HCT116 (cell line): ENCODE data around the gene SERINC5. TPM values are rescaled to one million over a fixed set of nuclear protein-coding genes. Genes with fewer than 3 reads are reported as not detected.

ENCODE experiments used
- ATAC-seq: fragments of 200-7000 bp; cut with Tn5 transposase; 2 replicates; pipeline ENCODE4 v1.9.1; 2020; ENCODE audit warnings: mild to moderate bottlenecking, moderate library complexity
- BruUV-seq: library from RNA; stranded (reverse); fragments of 400-500 nt; replicated peaks from 2 replicates; lab custom pipeline; 2021; lab: Mats Ljungman, UMichigan
- CTCF ChIA-PET: fragments of 300-600 bp; sonication (Branson Sonifier 250); formaldehyde crosslinking; loops from one replicate; lab custom pipeline; 2021; ENCODE audit warnings: antibody characterized with exemption; lab: Charles Lee
- POLR2A ChIA-PET: fragments of 300-600, 350-600 bp; sonication (Branson Sonifier 250); formaldehyde crosslinking; loops from one replicate; lab custom pipeline; 2021; ENCODE audit warnings: antibody characterized with exemption; lab: Charles Lee
- RAD21 ChIA-PET, 2 experiments: fragments of 300-600 bp; sonication (Branson Sonifier 250); formaldehyde crosslinking; loops; one replicate each; lab custom pipeline; 2023; ENCODE audit warnings: low total read pairs in 2 of 2; ENCODE audit not compliant: uncharacterized antibody in 2 of 2, unreplicated experiment in 2 of 2, low non-redundant PET in 1 of 2; lab: Charles Lee
- DNase-seq: peaks from one replicate; pipeline ENCODE4 v3.0.0-alpha.2; 2010; ENCODE audit warnings: low read depth, low spot score
- H2AFZ ChIP-seq: fragments of 200-600 bp; shearing (Covaris generic), sonication (generic); 2 replicates; pipeline ENCODE4 v1.6.1; 2017; ENCODE audit warnings: low read depth, mixed run types, mixed read lengths, antibody characterized with exemption, low read length; ENCODE audit not compliant: poor library complexity, severe bottlenecking
- H3K27ac ChIP-seq: 2 replicates; pipeline ENCODE4 v1.5.1; 2012; ENCODE audit warnings: low read depth, low read length
- H3K27me3 ChIP-seq: fragments of 200-600 bp; sonication (generic); 2 replicates; pipeline ENCODE4 v1.6.1; 2016; ENCODE audit warnings: mixed run types, low read length, mixed read lengths; ENCODE audit not compliant: insufficient read depth
- H3K36me3 ChIP-seq, 2 experiments: fragments of 200-500 bp in 1 of 2; fragments of 200-600 bp in 1 of 2; sonication (Bioruptor generic) in 1 of 2; sonication (generic) in 1 of 2; 2 replicates each; pipeline versions ENCODE4 v1.5.1 to v1.6.1; 2014 to 2016; ENCODE audit warnings: low read length in 2 of 2, inconsistent platforms in 1 of 2, mixed read lengths in 1 of 2, mixed run types in 1 of 2; ENCODE audit not compliant: insufficient read depth in 2 of 2, control insufficient read depth in 1 of 2
- H3K4me1 ChIP-seq, 2 experiments: fragments of 200-600 bp in 1 of 2; sonication (generic) in 1 of 2; 2 replicates each; pipeline versions ENCODE4 v1.5.1 to v1.6.1; 2012 to 2017; ENCODE audit warnings: low read length in 2 of 2, inconsistent platforms in 1 of 2, mild to moderate bottlenecking in 1 of 2, mixed read lengths in 1 of 2, mixed run types in 1 of 2, moderate library complexity in 1 of 2; ENCODE audit not compliant: insufficient read depth in 2 of 2, control insufficient read depth in 1 of 2
- H3K4me2 ChIP-seq: fragments of 200-600 bp; sonication (generic); 2 replicates; pipeline ENCODE4 v1.6.1; 2017; ENCODE audit warnings: mixed run types, low read length, mixed read lengths
- H3K4me3 ChIP-seq, 2 experiments: fragments of 200-600 bp in 1 of 2; sonication (generic) in 1 of 2; replicated peaks in 1 of 2; 2 replicates each; pipeline ENCODE4 v1.5.1; 2011 to 2016; ENCODE audit warnings: low read length in 2 of 2, control low read depth in 1 of 2, low read depth in 1 of 2, mild to moderate bottlenecking in 1 of 2, mixed read lengths in 1 of 2, mixed run types in 1 of 2
- H3K79me2 ChIP-seq: fragments of 200-600 bp; sonication (generic); 2 replicates; pipeline ENCODE4 v1.6.1; 2017; ENCODE audit warnings: mild to moderate bottlenecking, mixed run types, low read length, moderate library complexity, mixed read lengths; ENCODE audit not compliant: insufficient read depth
- H3K9ac ChIP-seq: fragments of 200-600 bp; sonication (generic); 2 replicates; pipeline ENCODE4 v1.6.1; 2016; ENCODE audit warnings: low read length, mixed read lengths
- H3K9me2 ChIP-seq: fragments of 200-600 bp; sonication (generic), shearing (Covaris generic); 2 replicates; pipeline ENCODE4 v1.6.1; 2017; ENCODE audit warnings: mixed run types, mild to moderate bottlenecking, moderate library complexity; ENCODE audit not compliant: insufficient read depth
- H3K9me3 ChIP-seq, 2 experiments: fragments of 200-500 bp in 1 of 2; fragments of 200-600 bp in 1 of 2; sonication (Bioruptor generic) in 1 of 2; sonication (generic) in 1 of 2; 2 replicates each; pipeline ENCODE4 v1.6.1; 2014 to 2017; ENCODE audit warnings: low read length in 2 of 2, mixed read lengths in 2 of 2, inconsistent platforms in 1 of 2, low read depth in 1 of 2, mild to moderate bottlenecking in 1 of 2, mixed run types in 1 of 2, moderate library complexity in 1 of 2; ENCODE audit not compliant: control insufficient read depth in 1 of 2, insufficient read depth in 1 of 2
- H4K20me1 ChIP-seq: fragments of 200-600 bp; sonication (generic), shearing (Covaris generic); 2 replicates; pipeline ENCODE4 v1.6.1; 2017; ENCODE audit warnings: mixed run types, mild to moderate bottlenecking, moderate library complexity; ENCODE audit not compliant: insufficient read depth
- ATF3 ChIP-seq: IDR thresholded peaks from 2 replicates; pipeline ENCODE4 v1.6.1; 2012
- CTCF ChIP-seq, 3 experiments: fragments of 200-600 bp in 1 of 3; sonication (generic) in 1 of 3; IDR thresholded peaks in 2 of 3; conservative IDR thresholded peaks in 1 of 3; 2 replicates each; pipeline ENCODE4 v1.5.1; 2012 to 2017; ENCODE audit warnings: low read depth in 2 of 3, low read length in 2 of 3, antibody characterized with exemption in 1 of 3, borderline replicate concordance in 1 of 3, control low read depth in 1 of 3, mild to moderate bottlenecking in 1 of 3, mixed read lengths in 1 of 3, mixed run types in 1 of 3, moderate library complexity in 1 of 3; ENCODE audit not compliant: insufficient read depth in 1 of 3
- EGR1 ChIP-seq: IDR thresholded peaks from 2 replicates; pipeline ENCODE4 v1.6.1; 2012; ENCODE audit warnings: low read depth
- FOSL1 ChIP-seq: IDR thresholded peaks from 2 replicates; pipeline ENCODE4 v1.6.1; 2012; ENCODE audit warnings: low read depth
- MAX ChIP-seq: IDR thresholded peaks from 2 replicates; pipeline ENCODE4 v1.6.1; 2012
- POLR2A ChIP-seq: IDR thresholded peaks from 2 replicates; pipeline ENCODE4 v1.7.0; 2011; ENCODE audit warnings: borderline replicate concordance; ENCODE audit not compliant: insufficient read depth, insufficient read length; ENCODE audit errors: extremely low read depth
- RAD21 ChIP-seq: IDR thresholded peaks from 2 replicates; pipeline ENCODE4 v1.6.1; 2012; ENCODE audit warnings: low read depth, mild to moderate bottlenecking
- REST ChIP-seq: IDR thresholded peaks from 2 replicates; pipeline ENCODE4 v1.6.1; 2012; ENCODE audit warnings: low read depth
- SP1 ChIP-seq: IDR thresholded peaks from 2 replicates; pipeline ENCODE4 v1.6.1; 2012; ENCODE audit warnings: low read depth
- TCF7L2 ChIP-seq: IDR thresholded peaks from 2 replicates; pipeline ENCODE4 v1.7.0; 2011; ENCODE audit warnings: borderline replicate concordance, inconsistent platforms; ENCODE audit not compliant: insufficient read depth, insufficient read length; ENCODE audit errors: extremely low read depth
- YY1 ChIP-seq: IDR thresholded peaks from 2 replicates; pipeline ENCODE4 v1.6.1; 2011; ENCODE audit warnings: low read length, low read depth, moderate library complexity, mild to moderate bottlenecking; ENCODE audit not compliant: insufficient replicate concordance; ENCODE audit errors: extremely low read depth
- ZBTB33 ChIP-seq: IDR thresholded peaks from 2 replicates; pipeline ENCODE4 v1.6.1; 2011; ENCODE audit warnings: mild to moderate bottlenecking, low read length, moderate library complexity; ENCODE audit not compliant: insufficient replicate concordance; ENCODE audit errors: extremely low read depth
- intact Hi-C: fragments of 100-400 bp; cut with micrococcal nuclease; formaldehyde crosslinking; loops from 2 replicates; pipeline ENCODE4 v1.10.0; 2022
- total RNA-seq: library from RNA; stranded (reverse); gene quantifications from one replicate; pipeline ENCODE4 v1.2.1, GENCODE V29; 2021; ENCODE audit not compliant: unreplicated experiment

SERINC5 gene
- total RNA-seq, 1 experiment from 2014 or later, result 39.3 TPM

- ChIA-PET POLR2A (no interaction called here), RAD21 (no interaction called here), CTCF (interaction anchor here (0.7 kb wide), 1 partner anchor 1054 kb away, joined by 3 read pairs; no protein-coding TSS in a partner anchor)
- Histone ChIP-seq H3K9me2 (no peaks in the 10 kb centered on the region), H4K20me1 (no peaks in the 10 kb centered on the region), H2AFZ (no peak overlapping the region), H3K9me3 (no peaks in the 10 kb centered on the region), H3K27ac (no peak overlapping the region), H3K36me3 (no peaks in the 10 kb centered on the region), H3K27me3 (no peaks in the 10 kb centered on the region), H3K79me2 (no peaks in the 10 kb centered on the region), H3K4me3 (no peak overlapping the region), H3K4me2 (no peak overlapping the region), H3K9ac (no peak overlapping the region), H3K4me1 (peaks cover 2 to 9% of the 10 kb centered on the region in 2 experiments; a peak in 2 of 4 replicates)
- no TSS peak for BruUV-seq
- no peak for TF ChIP-seq SP1
- TF ChIP-seq FOSL1, result no peak
- TF ChIP-seq EGR1, result no peak
- TF ChIP-seq MAX, result no peak
- no peak for TF ChIP-seq TCF7L2
- TF ChIP-seq POLR2A, result no peak
- no peak for TF ChIP-seq YY1
- TF ChIP-seq RAD21, result no peak
- no peak for TF ChIP-seq CTCF (IDR thresholded peaks at IDR 0.05 in 2 of 3, conservative IDR thresholded peaks at IDR 0.05 in 1 of 3; ENCODE audit: borderline replicate concordance in 1 of 3, insufficient read depth in 1 of 3, low read depth in 2 of 3, low read length in 2 of 3)
- TF ChIP-seq ZBTB33, result no peak
- TF ChIP-seq ATF3, result no peak
- TF ChIP-seq REST, result no peak
- ATAC-seq (no peak), DNase-seq (no peak)
- intact Hi-C loops, result no loop called here
Observed at GRCh38 chr5:80078921-80079320, 176.9 kb downstream of the SERINC5 start.
